Superior temporal gyrus (tissue), 1 donor: ENCODE results near the gene CDK5.
"Not testable (repeated sequence)": the region's sequence is repeated elsewhere in the genome, so short reads cannot be mapped to it uniquely, and the experiment has no call there.

Source experiments
- DNase-seq: peaks from one replicate; pipeline ENCODE4 v3.0.0-alpha.2; 2016; ENCODE audit errors: extremely low spot score

CDK5 gene

GRCh38 chr7:151058781-151059366 lies 1.2 kb upstream of the CDK5 start:
- DNase-seq: peak; percentile 78

GRCh38 chr7:151057989-151058780 lies 488 bp upstream of the CDK5 start:
- peak; percentile 99 for DNase-seq

- DNase-seq: no peak
Measured at GRCh38 chr7:151056666-151057505, 811 bp downstream of the CDK5 start.

- no peak for DNase-seq
Measured at GRCh38 chr7:151056283-151056665, 1.4 kb downstream of the CDK5 start.

GRCh38 chr7:151053751-151054150 lies 3.9 kb downstream of the CDK5 start:
- no peak for DNase-seq

GRCh38 chr7:151053096-151053495 lies 4.6 kb downstream of the CDK5 start:
- no peak for DNase-seq

GRCh38 chr7:151051108-151051507 lies 6.6 kb downstream of the CDK5 start:
- peak; percentile 26 for DNase-seq

- no peak for DNase-seq
Measured at GRCh38 chr7:151048911-151049463, 8.7 kb downstream of the CDK5 start.

GRCh38 chr7:151047976-151048815 lies 9.5 kb downstream of the CDK5 start, which contains the start of gene ASIC3:
TSS of gene ASIC3 (plus strand) at chr7:151048531. CDS start at chr7:151048886, 355 bp downstream.
- no peak for DNase-seq

- DNase-seq: no peak
Measured at GRCh38 chr7:151046603-151047573, 10.8 kb downstream of the CDK5 start.

GRCh38 chr7:151045967-151046366 lies 11.7 kb downstream of the CDK5 start:
- no peak for DNase-seq

GRCh38 chr7:151045262-151045661 lies 12.4 kb downstream of the CDK5 start:
- no peak for DNase-seq

- DNase-seq: no peak
Measured at GRCh38 chr7:151043959-151044358, 13.7 kb downstream of the CDK5 start.

- DNase-seq: not testable (repeated sequence)
Measured at GRCh38 chr7:151043449-151043848, 14.2 kb downstream of the CDK5 start.

- no peak for DNase-seq
Measured at GRCh38 chr7:151040616-151041375, 16.9 kb downstream of the CDK5 start.

GRCh38 chr7:151039850-151040548 lies 17.7 kb downstream of the CDK5 start:
- no peak for DNase-seq

GRCh38 chr7:151038951-151039849 lies 18.5 kb downstream of the CDK5 start:
- DNase-seq: no peak

GRCh38 chr7:151035902-151036301 lies 21.8 kb downstream of the CDK5 start:
- DNase-seq: no peak
